Measurements from ENCODE around the gene SOX6. TPM values are rescaled to one million over a fixed set of nuclear protein-coding genes. Genes with fewer than 3 reads are reported as not detected.

The SOX6 gene
- total RNA-seq, 4 donors from 2014 or later, result 17.9 to 27.9 (median 23.3) TPM

GRCh38 chr11:16310943-16311342, 45.4 kb downstream of the SOX6 start:
- intact Hi-C loops (cut with DNase I), result no loop called here
- no peak for DNase-seq
- Histone ChIP-seq H3K27me3 (no peaks in the 10 kb centered on the region), H3K4me3 (replicated peaks in 1 of 3) (no peak overlapping the region), H3K4me1 (no peaks in the 10 kb centered on the region), H3K36me3 (no peaks in the 10 kb centered on the region), H3K9me3 (no peaks in the 10 kb centered on the region), H3K27ac (no peak overlapping the region)
- TF ChIP-seq POLR2A (IDR thresholded peaks at IDR 0.05) (no peak), CTCF (IDR thresholded peaks at IDR 0.05) (no peak)

GRCh38 chr11:16309226-16309625, 47.1 kb downstream of the SOX6 start:
- H3K36me3 ChIP-seq, result no peaks in the 10 kb centered on the region
- no peaks in the 10 kb centered on the region for H3K4me1 ChIP-seq
- no peak overlapping the region for H3K4me3 ChIP-seq (replicated peaks in 1 of 3)
- intact Hi-C loops (cut with DNase I), result no loop called here
- no peaks in the 10 kb centered on the region for H3K9me3 ChIP-seq
- H3K27ac ChIP-seq, result no peak overlapping the region
- no peak for DNase-seq
- H3K27me3 ChIP-seq, result no peaks in the 10 kb centered on the region
- TF ChIP-seq CTCF (IDR thresholded peaks at IDR 0.05) (no peak), POLR2A (IDR thresholded peaks at IDR 0.05) (no peak)
- WGBS, 2 donors, result 90 to 91% methylated on average over 2 of the region's 2 CpGs

- DNase-seq, result no peak
- Histone ChIP-seq H3K27me3 (no peaks in the 10 kb centered on the region), H3K27ac (no peak overlapping the region), H3K4me3 (replicated peaks in 1 of 3) (no peak overlapping the region), H3K36me3 (no peaks in the 10 kb centered on the region), H3K9me3 (no peaks in the 10 kb centered on the region), H3K4me1 (no peaks in the 10 kb centered on the region)
- WGBS, 2 donors, result 87 to 90% methylated on average over 2 of the region's 2 CpGs
- TF ChIP-seq POLR2A (IDR thresholded peaks at IDR 0.05) (no peak), CTCF (IDR thresholded peaks at IDR 0.05) (no peak)
- intact Hi-C loops (cut with DNase I), result no loop called here
Measured at GRCh38 chr11:16301462-16301861, 54.9 kb downstream of the SOX6 start.

GRCh38 chr11:16299884-16300782, 56.2 kb downstream of the SOX6 start:
- TF ChIP-seq POLR2A (IDR thresholded peaks at IDR 0.05), result no peak
- no peak for TF ChIP-seq CTCF (IDR thresholded peaks at IDR 0.05)
- intact Hi-C loops (cut with DNase I), result no loop called here
- WGBS, 2 donors, result 64 to 69% methylated on average over 8 of the region's 8 CpGs
- no peaks in the 10 kb centered on the region for H3K36me3 ChIP-seq
- H3K4me1 ChIP-seq, result no peaks in the 10 kb centered on the region
- H3K27me3 ChIP-seq, result no peaks in the 10 kb centered on the region
- peak in 1 of 2 donors; percentile 8 for DNase-seq
- no peaks in the 10 kb centered on the region for H3K9me3 ChIP-seq
- H3K4me3 ChIP-seq (replicated peaks in 1 of 3), result no peak overlapping the region
- no peak overlapping the region for H3K27ac ChIP-seq

GRCh38 chr11:16299390-16299789, 57.0 kb downstream of the SOX6 start:
- no peak overlapping the region for H3K4me3 ChIP-seq (replicated peaks in 1 of 3)
- DNase-seq, result no peak
- H3K36me3 ChIP-seq, result no peaks in the 10 kb centered on the region
- intact Hi-C loops (cut with DNase I), result no loop called here
- no peak for TF ChIP-seq POLR2A (IDR thresholded peaks at IDR 0.05)
- no peak for TF ChIP-seq CTCF (IDR thresholded peaks at IDR 0.05)
- WGBS, 2 donors, result 91 to 96% methylated on average over 4 of the region's 4 CpGs
- no peaks in the 10 kb centered on the region for H3K27me3 ChIP-seq
- H3K27ac ChIP-seq, result no peak overlapping the region
- H3K4me1 ChIP-seq, result no peaks in the 10 kb centered on the region
- no peaks in the 10 kb centered on the region for H3K9me3 ChIP-seq
